Hippocampal formation (tissue), 2 donors: ENCODE measurements around the gene CNOT1.
"Not testable (repeated sequence)": the region's sequence is repeated elsewhere in the genome, so short reads cannot be mapped to it uniquely, and the experiment has no call there.

Source experiments
- DNase-seq, 2 donors: peaks; one replicate each; lab custom pipeline; 2025; lab: John Stamatoyannopoulos, UW

Gene CNOT1

DNA sequence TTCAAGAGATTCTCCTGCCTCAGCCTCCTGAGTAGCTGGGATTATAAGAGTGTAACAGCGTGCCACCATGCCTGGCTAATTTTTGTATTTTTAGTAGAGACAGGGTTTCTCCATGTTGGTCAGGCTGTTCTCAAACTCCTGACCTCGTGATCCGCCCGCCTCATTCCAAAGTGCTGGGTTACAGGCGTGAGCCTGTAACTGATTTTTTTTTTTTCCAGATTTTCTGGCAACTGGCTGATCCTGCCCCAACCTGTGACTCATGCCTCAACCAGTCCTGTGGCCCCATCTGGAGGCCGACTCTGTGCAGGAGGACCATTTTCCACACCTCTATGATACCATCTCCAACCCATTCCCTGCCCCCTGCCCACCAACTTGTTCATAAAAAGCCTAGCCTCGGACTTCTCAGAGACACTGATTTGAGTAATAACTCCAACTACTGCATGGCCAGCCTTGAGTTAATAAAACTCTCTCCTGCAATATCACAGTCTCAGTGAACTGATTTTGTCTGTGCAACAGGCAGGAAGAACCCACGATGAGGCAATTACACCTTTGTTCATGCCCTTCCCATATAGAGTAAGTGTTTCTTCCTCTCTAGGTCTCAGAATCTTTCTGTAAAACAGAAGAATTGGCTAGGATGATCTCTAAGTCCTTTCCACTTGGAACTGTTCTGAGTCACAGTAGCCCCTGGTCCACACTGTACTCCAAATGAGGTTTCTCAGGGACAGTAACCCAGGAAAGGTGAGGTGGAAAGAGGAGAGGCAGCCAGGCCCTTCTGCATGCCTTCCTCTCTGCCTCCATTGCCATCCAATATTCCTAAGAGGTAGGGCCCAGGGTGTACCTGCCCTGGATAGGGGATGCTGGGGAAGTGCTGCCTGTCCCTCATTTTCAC lies 8.8 kb upstream of the CNOT1 start:
- no peak for DNase-seq

DNA sequence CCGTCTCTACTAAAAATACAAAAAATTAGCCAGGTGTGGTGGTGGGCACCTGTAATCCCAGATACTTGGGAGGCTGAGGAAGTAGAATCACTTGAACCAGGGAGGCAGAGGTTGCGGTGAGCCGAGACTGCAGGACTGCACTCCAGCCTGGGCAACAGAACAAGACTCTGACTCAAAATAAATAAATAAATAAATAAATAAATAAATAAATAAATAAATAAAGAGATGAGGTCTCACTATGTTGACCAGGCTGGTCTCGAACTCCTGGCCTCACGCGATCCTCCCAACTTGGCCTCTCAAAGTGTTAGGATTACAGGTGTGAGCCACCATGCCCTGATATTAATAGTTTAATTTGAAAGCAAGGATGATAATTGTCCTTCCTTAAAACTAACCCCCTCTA lies 7.4 kb upstream of the CNOT1 start:
- DNase-seq = not testable (repeated sequence)

DNA sequence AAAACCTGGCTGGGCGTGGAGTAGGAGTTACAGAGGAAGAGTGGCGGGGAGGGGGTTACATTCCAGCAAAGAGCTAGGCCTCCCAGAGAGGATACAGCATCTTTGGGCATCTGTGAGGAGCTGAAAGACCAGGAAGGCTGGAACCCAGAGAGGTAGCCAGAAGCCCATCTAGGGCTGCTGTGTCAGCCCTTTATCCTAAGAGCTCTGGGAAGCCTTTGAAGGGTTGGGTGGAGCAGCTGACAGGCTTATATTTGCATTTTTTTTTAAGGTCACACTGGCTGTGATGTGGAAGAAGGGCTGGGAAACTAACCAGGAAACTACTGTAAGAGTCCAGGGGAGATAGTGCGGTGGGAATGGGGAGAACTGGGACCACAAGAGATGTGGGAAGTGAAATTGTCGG lies 6.8 kb upstream of the CNOT1 start:
- DNase-seq = no peak

DNA sequence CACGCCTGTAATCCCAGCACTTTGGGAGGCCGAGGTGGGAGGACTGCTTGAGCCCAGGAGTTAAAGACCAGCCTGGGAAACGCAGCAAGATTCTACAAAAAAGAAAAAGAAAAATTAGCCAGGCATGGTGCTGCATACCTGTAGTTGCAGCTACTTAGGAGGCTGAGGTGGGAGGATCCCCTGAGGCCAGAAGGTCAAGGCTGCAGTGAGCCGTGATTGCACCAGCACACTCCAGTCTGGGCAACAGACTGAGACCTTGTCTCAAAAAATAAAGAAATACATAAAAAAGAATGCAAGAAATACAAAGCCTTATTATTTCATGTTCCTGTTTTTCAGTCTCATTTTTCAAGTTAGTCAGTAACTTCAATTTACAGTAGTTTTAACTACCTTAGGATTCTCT lies 5.9 kb upstream of the CNOT1 start:
- no peak for DNase-seq

DNA sequence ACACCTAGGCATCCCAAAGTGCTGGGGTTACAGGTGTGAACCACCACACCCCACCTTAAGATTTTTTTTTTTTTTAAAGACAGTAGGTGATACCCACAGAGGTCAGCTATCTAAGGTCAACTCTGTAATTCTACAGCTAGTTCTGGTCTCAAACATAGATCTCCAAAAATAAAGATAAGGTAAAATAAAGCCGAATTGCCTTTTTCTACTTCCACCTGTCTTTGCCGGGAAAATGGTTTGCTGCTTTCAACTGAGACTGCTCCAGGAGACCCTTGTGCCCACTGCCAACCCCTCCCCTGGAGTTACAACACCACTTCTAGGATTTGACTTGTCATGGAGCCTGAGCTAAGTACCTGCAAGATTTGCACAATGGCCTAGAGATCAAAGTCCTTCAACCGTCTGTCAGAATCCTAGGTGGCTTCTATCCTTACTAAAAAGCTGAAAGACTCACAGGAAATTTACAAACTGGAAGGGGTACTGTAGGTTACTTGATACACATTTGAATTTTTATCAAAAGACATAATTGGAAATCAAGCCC lies 4.7 kb upstream of the CNOT1 start:
- no peak for DNase-seq

DNA sequence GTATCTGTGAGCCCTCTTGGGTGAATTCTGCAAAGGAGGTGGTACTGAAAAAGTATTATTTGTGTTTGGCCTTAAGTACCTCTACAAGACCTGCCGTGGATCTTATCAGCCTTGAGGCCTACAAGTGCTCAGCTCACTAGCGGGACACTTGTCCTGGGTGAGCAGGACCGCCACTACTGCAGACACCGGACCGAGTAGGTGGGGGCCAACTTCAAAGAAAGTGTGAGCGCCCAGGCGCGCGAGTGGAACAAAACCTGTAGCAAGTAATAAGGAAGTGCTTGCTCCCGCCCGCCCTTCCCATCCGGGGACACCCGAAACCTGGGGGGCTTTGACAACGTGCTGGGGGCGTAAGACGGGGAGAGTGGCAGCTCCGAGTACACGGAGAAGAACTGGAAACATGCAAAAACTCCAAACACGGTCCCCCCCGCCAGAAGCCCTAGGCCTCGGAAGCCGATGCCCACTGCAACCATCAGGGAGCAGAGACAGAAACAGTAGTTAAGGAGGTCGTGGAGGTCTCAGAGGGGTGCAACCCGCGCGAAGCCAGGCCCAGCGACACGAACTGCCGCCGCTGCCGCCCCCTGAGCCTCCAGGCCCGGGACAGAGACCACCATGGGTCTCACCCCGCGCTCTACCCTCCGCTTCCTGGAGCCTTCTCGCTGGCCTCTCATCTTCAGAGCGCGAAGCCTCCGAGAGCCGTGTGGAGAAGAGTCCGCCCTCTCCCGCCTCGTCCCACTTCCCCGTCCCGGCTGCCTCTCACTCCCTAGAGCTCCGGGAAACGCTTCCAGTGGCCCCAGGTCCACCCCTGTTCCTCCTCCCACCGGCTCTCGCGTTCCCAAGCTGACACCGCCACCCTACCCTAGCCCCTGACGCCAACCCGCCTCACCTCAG lies 537 bp downstream of the CNOT1 start:
- peak; percentile 27 to 30 for DNase-seq

DNA sequence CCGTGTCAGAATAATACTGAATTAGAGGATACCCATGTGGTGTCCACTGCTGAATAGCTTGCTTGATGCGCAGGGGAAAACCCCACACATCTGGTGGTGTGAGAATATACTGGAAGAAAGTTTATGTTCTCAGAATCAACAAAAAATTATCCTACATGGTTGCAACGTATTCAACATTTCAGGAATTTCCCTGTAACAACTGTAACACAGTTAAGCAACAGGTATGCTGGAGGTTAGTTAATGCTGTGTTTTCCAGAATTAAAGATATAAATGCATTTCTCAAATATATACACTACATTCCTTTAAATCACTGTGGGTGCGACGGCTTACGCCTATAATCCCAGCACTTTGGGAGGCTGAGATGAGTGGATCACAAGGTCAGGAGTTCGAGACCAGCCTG lies 5.4 kb downstream of the CNOT1 start:
- no peak for DNase-seq

DNA sequence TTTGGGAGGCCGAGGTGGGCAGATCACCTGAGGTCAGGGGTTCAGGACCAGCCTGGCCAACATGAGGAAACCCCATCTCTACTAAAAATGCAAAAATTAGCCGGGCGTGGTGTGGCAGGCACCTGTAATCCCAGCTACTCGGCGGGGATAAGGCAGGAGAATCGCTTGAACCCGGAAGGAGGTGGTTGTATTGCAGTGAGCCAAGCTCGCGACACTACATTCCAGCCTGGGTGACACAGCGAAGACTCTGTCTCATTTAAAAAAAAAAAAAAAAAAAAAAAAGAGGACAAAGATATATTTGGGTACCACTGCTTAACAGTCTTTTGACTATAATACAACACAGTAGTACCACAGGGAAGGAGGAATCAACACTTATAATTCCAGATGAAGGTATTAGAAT lies 9.2 kb downstream of the CNOT1 start:
- DNase-seq = no peak

DNA sequence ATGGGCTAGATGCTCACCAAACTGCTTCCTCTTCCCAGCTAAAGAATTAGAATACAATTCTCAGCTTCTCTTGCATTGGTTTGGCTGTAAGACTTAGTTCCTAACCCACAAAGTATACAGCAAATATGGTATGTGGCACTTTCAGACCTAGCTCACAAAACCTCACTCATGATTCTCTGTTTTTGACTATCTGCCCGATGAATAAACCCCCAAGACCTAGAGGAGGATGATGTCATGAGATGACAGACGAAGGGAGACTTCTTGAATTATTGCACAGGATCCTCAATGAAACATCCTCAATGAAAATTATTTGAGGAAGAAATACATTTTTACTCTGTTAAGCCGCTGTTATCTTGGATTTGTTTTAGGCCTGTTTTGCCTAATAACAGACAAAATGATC lies 14.3 kb downstream of the CNOT1 start:
- no peak for DNase-seq

DNA sequence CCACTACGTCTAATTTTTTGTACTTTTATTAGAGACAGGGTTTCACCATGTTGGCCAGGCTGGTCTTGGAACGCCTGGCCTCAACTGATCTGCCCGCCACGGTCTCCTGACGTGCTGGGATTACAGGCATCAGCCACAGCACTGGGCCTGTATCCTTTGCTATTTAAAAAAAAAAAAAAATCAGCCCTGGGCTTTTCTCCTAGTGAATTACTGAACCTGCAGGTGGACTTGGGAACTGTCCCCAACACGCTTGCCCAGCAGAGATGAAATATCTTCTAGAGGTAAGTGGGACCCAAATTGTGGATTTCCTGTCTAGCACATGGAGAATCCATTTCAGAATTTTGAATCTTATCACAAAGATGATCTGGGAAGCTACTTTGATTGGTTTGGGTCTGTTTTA lies 14.8 kb downstream of the CNOT1 start:
- DNase-seq = no peak

DNA sequence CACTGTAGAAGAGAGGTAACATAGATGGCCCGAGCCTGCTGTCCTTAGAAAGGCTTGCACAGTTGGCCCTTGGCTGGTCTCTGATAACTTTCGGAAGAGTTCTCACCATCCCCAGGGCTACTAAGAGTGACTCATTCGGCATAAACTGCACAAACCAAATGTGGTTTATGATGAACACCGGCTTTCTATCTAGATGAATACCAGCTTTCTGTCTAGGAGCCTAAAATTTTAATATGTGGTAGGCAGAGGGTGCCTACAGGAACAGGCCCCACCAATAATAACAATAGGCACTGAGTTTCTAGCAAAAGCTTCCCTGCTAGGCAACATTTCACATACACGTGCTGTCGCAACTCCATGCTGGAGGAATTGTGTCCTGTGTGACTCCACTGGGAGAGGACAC lies 15.4 kb downstream of the CNOT1 start:
- no peak for DNase-seq

DNA sequence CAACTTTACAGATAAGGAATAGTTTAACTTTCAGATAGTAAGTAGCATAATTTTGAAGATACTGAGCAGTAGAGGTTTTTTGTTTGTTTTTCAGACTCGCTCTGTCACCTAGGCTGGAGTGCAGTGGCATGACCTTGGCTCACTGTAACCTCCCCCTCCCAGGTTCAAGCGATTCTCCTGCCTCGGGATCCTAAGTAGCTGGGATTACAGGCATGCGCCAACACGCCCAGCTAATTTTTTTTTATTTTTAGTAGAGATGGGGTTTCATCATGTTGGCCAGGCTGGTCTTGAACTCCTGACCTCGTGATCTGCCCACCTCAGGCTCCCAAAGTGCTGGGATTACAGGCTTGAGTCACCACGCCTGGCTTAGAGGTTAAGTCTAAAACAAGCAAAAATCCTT lies 16.7 kb downstream of the CNOT1 start:
- not testable (repeated sequence) for DNase-seq

DNA sequence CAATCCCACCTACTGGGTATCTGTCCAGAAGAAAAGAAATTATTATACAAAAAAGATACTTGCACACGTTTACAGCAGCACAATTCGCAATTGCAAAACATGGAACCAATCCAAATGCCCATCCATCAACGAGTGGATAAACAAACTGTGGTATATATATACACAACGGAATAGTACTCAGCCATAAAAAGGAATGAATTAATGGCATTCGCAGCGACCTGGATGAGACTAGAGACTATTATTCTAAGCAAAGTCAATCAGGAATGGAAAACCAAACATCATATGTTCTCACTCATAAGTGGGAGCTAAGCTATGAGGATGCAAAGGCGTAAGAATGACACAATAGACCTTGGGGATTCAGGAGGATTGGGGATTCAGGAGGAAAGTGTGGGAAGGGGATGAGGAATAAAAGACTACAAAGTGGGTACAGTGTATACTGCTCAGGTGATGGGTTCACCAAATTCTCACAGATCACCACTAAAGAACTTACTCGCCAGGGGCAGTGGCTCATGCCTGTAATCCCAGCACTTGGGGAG lies 21.0 kb downstream of the CNOT1 start:
- no peak for DNase-seq

DNA sequence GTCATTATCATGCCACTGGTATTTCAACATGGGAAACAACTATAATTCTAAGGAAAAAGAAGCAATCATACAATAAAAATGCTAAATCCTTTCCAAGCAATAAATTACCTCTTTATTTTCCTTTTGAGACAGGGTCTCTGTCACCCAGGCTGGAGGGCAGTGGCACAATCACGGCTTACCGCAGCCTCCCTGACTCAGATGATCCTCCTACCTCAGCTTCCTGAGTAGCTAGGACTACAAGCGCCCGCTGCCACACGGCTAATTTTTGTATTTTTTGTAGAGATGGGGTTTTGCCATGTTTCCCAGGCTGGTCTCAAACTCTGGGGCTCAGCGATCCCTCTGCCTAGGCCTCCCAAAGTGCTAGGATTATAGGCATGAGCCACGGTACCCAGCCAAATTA lies 24.1 kb downstream of the CNOT1 start:
- DNase-seq = no peak

DNA sequence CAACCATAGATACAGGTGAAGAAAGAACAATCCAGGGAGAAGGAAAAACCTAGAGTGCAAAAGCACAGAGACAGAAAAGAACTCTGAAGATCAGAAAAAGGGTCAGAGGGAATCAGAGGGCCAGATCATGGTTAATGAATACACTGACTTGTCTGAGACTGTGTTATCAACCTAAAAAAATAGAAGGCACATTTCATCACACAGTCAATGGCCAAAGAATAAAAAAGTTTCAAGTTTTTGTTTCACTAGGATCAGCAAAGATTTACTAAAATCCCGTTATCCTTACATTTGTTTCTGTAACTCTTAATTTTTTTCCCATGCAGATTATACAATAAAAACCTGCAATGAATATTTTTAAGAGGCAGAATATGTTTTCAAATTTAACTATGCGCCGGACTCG lies 38.5 kb downstream of the CNOT1 start:
- no peak for DNase-seq

DNA sequence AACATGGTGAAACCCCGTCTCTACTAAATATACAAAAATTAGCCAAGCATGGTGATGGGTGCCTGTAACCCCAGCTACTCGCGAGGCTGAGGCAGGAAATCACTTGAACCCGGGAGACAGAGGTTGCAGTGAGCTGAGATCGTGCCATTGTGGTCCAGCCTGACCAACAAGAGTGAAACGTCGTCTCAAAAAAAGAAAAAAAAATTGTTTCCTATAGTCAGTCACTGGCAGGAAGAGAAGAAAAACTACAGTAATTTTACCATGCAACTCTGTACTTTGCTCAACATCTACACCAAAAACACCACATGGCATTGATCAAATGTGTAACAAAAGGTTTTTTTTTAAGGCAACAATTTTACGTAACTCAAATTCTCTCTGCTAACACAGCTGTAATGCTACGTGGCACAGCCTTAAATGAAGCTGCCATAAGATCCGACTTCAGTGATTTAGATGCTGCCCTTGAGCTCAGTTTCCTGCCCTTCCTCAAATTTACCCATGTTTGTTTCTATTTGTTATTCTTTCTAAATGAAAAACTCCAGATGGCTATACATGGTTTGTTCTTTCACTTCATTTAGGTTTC lies 40.2 kb downstream of the CNOT1 start:
- no peak for DNase-seq

DNA sequence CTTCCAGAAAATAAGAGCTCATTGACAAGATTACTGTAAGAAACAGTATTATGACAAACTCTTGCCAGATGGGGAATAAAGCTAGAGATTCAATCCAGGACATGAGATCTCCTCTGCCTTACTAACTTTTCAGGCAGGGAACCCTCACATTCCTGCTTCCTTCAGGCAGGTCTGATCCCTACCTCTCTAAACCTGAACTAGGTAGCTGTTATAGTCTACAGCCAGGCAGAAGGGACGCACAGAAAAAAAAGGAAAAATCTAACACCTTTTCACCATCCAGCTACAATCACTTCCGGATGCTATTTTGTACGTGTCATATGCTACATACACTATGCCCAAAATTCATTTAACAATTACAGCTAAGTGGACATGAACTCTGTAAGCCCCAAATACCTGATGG lies 41.2 kb downstream of the CNOT1 start:
- no peak for DNase-seq

DNA sequence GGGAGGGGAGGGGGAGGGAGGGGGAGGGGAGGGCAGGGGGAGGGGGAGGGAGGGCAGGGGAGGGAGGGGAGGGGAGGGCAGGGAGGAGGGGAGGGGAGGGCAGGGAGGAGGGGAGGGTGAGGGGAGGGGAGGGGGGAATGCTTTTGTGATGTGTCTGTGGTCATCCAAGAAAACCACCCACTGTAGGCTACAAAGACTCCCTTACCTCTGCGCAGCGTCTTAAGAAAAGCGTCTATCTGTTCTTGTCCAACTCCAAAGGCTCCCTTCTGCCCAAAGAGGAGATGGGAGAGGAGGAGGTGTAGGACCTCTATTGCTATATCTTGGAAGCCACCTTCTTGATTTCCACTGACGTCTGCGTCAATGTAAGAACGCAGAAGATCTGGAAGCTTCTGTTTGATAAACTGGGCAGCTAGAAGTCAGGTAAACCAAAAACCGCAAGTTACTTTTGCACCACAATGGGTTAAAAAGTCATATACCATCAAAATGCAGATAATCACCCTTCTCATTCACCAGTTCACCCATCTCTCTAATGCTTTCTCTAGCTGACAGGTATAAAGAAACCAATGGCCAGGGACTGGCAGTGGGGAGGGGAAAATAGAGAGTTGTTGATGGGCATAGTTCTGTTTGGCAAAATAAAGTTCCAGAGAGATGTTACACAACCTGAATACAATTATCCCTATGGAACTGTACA lies 43.1 kb downstream of the CNOT1 start:
- no peak for DNase-seq

DNA sequence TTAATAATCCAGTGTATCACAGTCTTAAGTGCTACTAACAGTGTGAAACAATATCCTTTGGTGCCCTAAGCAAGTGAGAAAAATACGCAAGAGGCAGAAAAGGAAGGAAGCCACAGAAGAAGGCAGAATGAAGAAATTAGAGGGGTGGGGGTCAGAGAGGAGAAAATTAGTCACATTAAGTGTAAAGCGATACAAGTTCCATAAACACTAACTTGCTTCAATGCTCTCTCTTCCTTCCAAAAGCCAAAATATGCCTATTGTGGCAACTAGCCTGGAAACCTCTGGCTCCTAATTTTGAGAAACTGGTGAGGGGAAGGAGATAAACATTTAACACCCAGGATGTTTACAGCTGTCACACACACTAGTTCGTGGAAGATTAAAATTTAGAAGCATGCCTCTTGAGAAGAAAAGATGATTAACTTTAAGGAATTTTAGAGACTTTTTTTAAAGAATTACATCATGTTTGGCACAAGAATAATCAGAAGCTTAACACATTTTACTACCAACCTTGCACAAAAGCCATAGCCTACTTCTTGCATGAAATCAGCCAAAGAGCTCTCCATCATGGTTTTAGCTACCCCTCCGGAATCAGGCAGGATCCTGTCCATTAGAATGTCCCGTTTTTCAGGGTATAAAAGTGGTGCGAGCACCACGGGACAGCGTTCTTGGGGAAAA lies 44.7 kb downstream of the CNOT1 start:
- DNase-seq = no peak

DNA sequence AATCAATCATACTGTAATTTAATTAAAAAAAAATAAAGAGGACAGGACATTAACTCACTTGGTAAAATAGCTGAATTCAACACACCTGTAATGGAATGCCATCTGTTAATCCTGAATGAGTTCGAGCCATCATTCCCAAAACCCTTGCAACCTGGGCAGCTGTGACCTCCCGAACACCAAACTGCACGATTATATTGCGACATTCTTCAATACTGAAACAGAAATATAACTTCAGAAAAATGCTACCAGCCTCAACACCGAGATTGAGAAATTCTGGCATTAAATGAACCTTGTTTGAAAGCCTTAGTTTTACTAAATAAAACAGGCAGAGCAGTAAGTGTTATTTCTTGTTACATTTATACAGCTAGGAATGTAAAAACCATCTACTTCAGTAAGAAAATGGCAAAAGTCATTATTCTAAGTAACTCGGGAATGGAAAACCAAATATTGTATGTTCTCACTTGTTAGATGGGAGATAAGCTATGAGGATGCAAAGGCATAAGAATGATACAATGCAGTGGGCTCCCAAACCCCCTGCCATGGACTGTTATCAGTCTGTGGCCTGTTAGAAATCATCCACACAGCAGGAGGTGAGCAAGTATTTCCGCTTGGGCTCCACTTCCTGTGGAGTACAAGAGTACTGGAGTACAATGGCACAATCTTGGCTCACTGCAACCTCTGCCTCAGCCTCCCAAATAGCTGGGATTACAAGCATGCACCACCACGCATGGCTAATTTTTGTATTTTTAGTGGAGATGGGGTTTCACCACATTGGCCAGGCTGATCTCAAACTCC lies 46.5 kb downstream of the CNOT1 start:
- no peak for DNase-seq
